ENCODE results near the gene POU6F2.
"Not testable (repeated sequence)": the region's sequence is repeated elsewhere in the genome, so short reads cannot be mapped to it uniquely, and the experiment has no call there.

Gene POU6F2

DNA sequence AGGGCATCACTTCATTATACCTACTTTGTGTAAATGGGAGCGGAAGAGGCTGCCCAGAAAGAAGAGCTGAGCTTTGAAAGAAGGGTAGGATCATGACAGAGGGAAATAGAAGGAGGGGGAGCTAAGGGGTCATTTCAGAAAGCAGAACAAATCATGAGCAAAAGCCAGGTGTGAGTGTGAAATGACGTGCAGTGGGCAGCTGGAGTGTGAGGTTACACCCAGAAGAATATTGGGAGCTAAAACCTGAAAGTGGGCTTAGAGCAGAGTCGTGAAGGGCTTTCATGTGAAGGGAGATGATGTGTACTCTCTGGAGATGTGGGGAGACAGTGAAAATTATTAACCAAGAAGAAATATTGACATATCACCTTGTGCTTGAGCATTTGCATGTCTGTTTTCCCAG, 343.5 kb downstream of the POU6F2 start:
- no peak for TF ChIP-seq CTCF (IDR thresholded peaks at IDR 0.05; ENCODE audit: low read depth, low read length)
- no peak overlapping the region for H3K4me3 ChIP-seq (ENCODE audit: low read depth, low read length)

- no peak overlapping the region for H3K4me3 ChIP-seq (ENCODE audit: low read depth, low read length)
- no peak for TF ChIP-seq CTCF (IDR thresholded peaks at IDR 0.05; ENCODE audit: low read depth, low read length)
Observed at GRCh38 chr7:39321909-39322498, 344.3 kb downstream of the POU6F2 start.

- H3K4me3 ChIP-seq (ENCODE audit: low read depth, low read length), result no peak overlapping the region
- TF ChIP-seq CTCF (IDR thresholded peaks at IDR 0.05; ENCODE audit: low read depth, low read length), result no peak
Observed at GRCh38 chr7:39324139-39324760, 346.5 kb downstream of the POU6F2 start.

GRCh38 chr7:39331607-39332006, 353.9 kb downstream of the POU6F2 start:
- not testable (repeated sequence) for H3K4me3 ChIP-seq (ENCODE audit: low read depth, low read length)

- no peak for TF ChIP-seq CTCF (IDR thresholded peaks at IDR 0.05; ENCODE audit: low read depth, low read length)
- H3K4me3 ChIP-seq (ENCODE audit: low read depth, low read length), result no peak overlapping the region
Observed at GRCh38 chr7:39332142-39332541, 354.4 kb downstream of the POU6F2 start.

DNA sequence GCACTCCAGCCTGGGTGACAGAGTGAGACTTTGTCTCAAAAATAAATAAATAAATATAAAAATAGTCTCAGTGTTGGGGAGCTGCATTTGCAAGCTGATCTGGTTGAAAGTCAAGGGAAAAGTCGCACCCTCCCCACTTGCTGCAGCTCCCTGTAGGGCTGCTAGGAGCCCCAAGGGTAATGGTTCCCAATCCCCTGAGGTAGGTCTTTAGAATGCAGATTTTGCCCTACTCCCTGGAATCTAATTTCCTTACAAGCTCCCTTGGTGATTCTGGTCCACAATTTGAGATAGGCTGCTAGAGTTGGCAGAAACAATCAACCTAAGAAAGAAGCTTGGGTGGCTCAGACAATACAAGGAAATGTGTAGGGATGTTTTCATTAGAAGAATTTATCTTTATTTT, 356.0 kb downstream of the POU6F2 start:
- no peak for TF ChIP-seq CTCF (IDR thresholded peaks at IDR 0.05; ENCODE audit: low read depth, low read length)
- H3K4me3 ChIP-seq (ENCODE audit: low read depth, low read length), result no peak overlapping the region

- no peak for TF ChIP-seq CTCF (IDR thresholded peaks at IDR 0.05; ENCODE audit: low read depth, low read length)
Observed at GRCh38 chr7:39336442-39336841, 358.7 kb downstream of the POU6F2 start.

DNA sequence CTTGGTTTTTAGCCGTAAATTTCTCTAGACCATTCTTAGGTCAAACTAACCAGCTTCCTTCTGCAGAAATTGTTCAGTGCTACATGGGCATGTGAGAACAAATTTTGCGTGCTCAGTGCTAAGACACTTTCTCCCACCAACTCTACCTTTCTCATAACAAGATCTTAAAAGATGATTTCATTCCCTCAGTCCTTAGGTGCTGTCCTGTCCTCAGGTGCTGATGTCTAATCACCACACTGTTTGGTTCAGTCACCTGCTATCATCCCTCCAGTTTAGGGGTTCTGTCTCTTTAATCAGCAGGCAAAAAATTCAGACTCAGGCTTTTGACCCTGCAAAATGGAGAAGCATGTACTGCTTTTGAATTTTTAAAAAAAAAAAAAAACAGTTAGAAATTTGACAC, 361.0 kb downstream of the POU6F2 start:
- H3K4me3 ChIP-seq (ENCODE audit: low read depth, low read length), result no peak overlapping the region
- TF ChIP-seq CTCF (IDR thresholded peaks at IDR 0.05; ENCODE audit: low read depth, low read length), result no peak

More at GRCh38 chr7:39336442-39336841, 358.7 kb downstream of the POU6F2 start:
- H3K4me3 ChIP-seq (ENCODE audit: low read depth, low read length), result no peak overlapping the region

Data from WI38 (cell line).